ENCODE data around the gene ARL6IP5.

The ARL6IP5 gene

GRCh38 chr3:69081583-69082262 is 3.0 kb upstream of the ARL6IP5 start:
- TF ChIP-seq CTCF (IDR thresholded peaks at IDR 0.05): no peak

GRCh38 chr3:69082361-69082760 is 2.4 kb upstream of the ARL6IP5 start:
- no peak for TF ChIP-seq CTCF (IDR thresholded peaks at IDR 0.05)

GRCh38 chr3:69082805-69083204 is 1.9 kb upstream of the ARL6IP5 start:
- TF ChIP-seq CTCF (IDR thresholded peaks at IDR 0.05): no peak

GRCh38 chr3:69085168-69085832 is 563 bp downstream of the ARL6IP5 start:
- no peak for TF ChIP-seq CTCF (IDR thresholded peaks at IDR 0.05)

DNA sequence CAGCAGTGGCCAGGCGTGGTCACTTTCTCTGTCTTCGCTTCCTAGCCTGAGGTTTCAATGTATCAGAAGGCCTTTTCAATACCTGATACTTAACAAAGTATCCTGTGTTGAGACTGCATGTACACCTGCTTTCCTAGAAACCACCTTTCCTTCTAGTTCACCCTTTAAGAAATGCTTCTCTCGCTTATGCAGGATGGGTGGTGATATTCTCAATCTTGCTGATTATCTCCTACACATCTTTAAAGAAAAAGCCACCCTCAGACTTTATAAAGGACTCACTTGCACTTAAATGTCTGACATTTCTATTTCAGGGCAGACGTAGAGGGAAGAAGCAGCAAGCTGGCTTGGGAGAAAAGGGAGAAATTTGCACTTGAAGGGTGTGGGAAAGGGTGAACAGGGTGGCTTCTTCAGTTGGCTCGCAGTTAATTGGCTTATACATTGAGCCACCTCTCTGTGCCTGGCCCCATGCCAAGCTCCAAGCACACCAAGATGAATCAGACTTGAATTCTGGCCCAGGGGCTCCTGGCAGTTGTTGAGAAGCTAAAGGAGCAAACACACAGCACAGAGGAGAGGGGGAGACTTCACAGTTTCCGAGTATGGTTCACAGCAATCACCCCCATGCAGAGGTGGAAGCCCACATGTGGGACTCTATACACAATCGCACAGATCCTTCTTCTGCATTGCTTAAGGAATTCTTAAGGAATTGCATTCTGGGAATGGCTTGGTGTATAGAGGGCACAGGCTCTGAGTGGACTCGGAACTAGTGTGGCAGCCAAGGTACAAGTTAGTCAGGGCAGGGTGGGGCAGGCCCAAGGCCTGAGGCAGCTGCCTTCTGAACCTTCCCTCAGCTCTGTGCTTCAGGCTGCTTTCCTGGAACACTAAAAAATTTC is 1.3 kb downstream of the ARL6IP5 start:
- no peak for TF ChIP-seq CTCF (IDR thresholded peaks at IDR 0.05)

GRCh38 chr3:69087030-69087791 is 2.5 kb downstream of the ARL6IP5 start:
- TF ChIP-seq CTCF (IDR thresholded peaks at IDR 0.05): no peak

DNA sequence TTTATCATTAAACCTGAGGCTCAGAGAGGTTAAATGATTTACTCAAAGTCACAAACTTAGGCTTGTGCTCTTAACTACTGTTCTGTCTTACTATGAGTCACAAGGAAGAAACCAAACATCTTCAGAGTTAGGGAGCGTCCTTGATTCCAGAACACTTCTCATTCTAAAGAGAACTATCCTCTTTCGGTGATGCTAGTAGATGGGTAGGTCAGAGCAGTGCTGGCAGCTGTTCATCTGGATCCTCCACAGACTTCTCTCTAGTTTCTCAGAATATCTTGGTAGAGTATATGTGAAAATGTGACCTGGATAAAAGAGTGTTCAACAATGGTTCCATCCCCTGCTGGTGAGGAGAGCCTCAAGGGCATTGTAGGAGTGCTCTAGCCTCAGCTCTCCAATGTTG is 3.3 kb downstream of the ARL6IP5 start:
- TF ChIP-seq CTCF (IDR thresholded peaks at IDR 0.05): no peak
